Fibroblast of the aortic adventitia (primary cell): ENCODE data around the gene TMEM130. TPM values are rescaled to one million over a fixed set of nuclear protein-coding genes. Genes with fewer than 3 reads are reported as not detected.

Source experiments
- DNase-seq: peaks from one replicate; pipeline ENCODE4 v3.0.0-alpha.2; 2010; ENCODE audit warnings: low read depth
- H3K4me3 ChIP-seq: 2 replicates; pipeline ENCODE4 v1.5.1; 2011; ENCODE audit warnings: low read depth, mild to moderate bottlenecking, control low read depth, low read length, moderate library complexity
- CTCF ChIP-seq: IDR thresholded peaks from 2 replicates; pipeline ENCODE4 v1.5.1; 2011; ENCODE audit warnings: mild to moderate bottlenecking, low read length, control low read depth, inconsistent platforms; ENCODE audit not compliant: insufficient read depth
- total RNA-seq: library from RNA; depleted of rRNA; stranded (reverse); fragments of >200 nt; gene quantifications from 2 replicates; pipeline ENCODE4 v1.2.3, GENCODE V29; 2012; ENCODE audit warnings: low replicate concordance

TMEM130 gene
- total RNA-seq, 1 donor, result 0.27 TPM

GRCh38 chr7:98872328-98872924 lies 2.6 kb upstream of the TMEM130 start:
- no peak for DNase-seq
- peak; percentile 18 for TF ChIP-seq CTCF
- no peak overlapping the region for H3K4me3 ChIP-seq

DNA sequence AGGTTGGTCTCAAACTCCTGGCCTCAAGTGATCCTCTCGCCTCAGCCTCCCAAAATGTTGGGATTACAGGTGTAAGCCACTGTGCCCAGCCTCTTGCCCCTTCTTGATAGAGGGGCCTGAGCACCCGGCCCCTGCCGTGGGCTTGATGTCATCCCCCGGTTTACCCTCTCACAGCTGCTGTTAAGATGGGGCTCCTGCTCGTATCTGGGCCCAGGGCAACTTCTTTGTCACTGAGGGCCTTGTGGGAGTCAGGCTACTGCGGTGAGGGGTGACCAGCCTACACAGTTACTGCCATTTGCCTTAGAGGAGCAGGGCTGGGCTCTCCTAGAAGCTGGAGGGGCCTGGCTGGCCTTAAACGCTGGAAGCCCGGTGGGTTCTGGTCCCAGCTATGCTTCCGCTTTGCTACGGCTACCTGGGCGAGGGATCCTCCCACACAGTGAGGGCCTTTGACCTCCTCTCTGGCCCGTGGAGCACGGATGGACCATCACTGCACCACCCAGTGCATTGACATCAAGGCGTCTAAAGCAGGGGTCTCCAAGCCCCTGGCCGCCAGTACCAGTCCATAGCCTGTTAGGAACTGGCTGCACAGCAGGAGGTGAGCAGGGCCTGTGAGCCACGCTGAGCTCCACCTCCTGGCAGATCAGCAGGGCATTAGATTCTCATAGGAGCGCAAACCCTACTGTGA lies 1.1 kb upstream of the TMEM130 start:
- DNase-seq, result no peak
- H3K4me3 ChIP-seq, result no peak overlapping the region
- no peak for TF ChIP-seq CTCF

GRCh38 chr7:98870121-98870651 lies 372 bp upstream of the TMEM130 start:
- H3K4me3 ChIP-seq, result peak overlapping the region; percentile 65
- DNase-seq, result peak; percentile 50
- no peak for TF ChIP-seq CTCF

DNA sequence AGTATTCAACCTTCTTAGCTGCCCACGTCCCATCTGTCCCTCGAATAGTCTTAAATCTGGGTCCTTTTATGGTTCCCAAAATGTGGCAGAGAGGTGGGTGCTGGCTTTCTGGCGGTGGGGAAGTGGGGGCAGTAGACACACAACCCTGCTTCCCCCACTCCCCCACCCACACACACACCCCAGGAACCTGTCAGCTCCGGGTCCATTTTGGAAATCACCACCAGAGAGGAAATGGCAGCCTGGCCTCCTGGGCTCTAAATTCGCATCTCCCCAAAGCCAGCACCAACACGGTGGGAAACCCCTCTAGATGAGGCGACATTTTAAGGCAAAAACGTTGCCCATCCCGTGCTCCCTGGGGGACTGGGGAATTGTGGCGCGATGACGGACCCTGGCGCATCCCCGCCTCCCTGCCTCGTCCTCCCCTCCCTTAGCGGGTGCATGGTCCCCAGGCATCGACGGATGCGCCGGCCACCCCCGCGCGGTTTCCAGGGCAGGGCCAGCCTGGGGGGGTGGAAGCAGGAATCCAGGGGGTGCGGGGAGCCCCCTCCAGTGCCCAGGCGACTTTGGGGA lies 702 bp downstream of the TMEM130 start:
- no peak for DNase-seq
- peak overlapping the region; percentile 65 for H3K4me3 ChIP-seq
- no peak for TF ChIP-seq CTCF

DNA sequence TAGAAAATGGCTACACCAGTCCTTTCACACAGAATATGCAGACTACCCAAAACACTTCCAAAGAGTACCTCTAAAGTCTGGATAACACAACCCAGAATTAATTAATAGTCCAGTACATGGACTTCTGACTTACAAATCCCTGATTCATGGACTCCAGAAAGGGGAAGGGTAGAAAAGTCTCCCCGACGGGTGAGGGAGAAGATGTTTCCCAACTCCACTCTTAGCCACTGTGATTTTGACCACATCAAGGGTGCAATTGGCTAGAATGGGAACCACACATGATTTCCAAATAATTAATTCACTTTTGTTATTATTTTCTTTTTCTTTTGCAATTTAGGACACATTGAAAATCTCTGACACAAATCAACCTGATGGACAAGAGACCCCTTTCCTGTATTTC lies 1.4 kb downstream of the TMEM130 start:
- H3K4me3 ChIP-seq, result no peak overlapping the region
- no peak for DNase-seq
- TF ChIP-seq CTCF, result no peak

DNA sequence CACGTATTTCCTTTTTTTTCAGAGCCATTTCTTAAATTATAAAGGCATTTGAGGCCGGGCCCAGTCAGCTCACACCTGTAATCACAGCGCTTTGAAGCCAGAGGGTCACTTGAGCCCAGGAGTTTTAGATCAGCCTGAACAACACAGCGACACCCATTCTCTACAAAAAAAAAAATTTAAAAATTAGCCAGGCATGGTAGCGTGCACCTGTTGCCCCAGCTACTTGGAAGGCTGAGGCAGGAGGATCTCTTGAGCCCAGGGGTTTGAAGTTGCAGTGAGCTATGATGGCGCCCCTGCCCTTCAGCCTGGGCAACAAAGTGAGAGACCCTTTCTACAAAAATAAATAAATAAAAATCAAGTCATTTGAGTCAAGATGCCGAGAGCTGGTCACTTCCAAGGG lies 3.0 kb downstream of the TMEM130 start:
- no peak for DNase-seq
- no peak for TF ChIP-seq CTCF
- H3K4me3 ChIP-seq, result no peak overlapping the region
